ENCODE results near the gene DOCK3. TPM values are rescaled to one million over a fixed set of nuclear protein-coding genes. Genes with fewer than 3 reads are reported as not detected.

The DOCK3 gene
- total RNA-seq, 1 experiment from 2014 or later = 0.04 TPM

DNA sequence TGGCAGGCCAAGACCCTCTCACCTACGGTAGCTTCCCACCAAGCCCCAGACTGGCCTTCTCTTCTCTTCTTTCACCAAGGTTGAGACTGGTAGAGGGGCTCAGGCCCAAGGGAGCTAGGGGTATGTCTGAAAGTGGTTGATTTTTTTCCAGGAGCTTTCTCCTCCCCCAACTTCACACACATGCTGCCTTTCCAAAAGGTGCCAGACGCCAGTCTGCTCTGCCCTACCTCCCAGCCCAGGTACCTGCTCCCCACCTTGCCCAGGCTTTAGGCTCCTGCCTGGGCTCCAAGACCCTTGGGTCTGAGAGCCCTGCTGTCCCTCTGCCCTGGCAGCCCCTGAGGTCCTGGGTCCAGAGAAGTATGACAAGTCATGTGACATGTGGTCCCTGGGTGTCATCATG is 29.3 kb upstream of the DOCK3 start:
- Histone ChIP-seq H3K79me2 (ENCODE audit: low read length) (no peaks in the 10 kb centered on the region), H3K9me3 (ENCODE audit: low read length) (no peaks in the 10 kb centered on the region), H3K27ac (ENCODE audit: low read length) (no peak overlapping the region), H3K9me2 (replicated peaks; ENCODE audit: insufficient read depth, low read length) (no peaks in the 10 kb centered on the region), H3K4me3 (ENCODE audit: low read length) (no peak overlapping the region), H3K9ac (ENCODE audit: low read length) (no peak overlapping the region), H4K20me1 (ENCODE audit: insufficient read depth, low read depth, low read length) (0 out of 2 replicates have a peak, but pooled peaks cover 3% of the 10 kb centered on the region), H3K4me1 (ENCODE audit: low read length) (no peaks in the 10 kb centered on the region), H2AFZ (ENCODE audit: low read length) (no peak overlapping the region), H3K4me2 (ENCODE audit: low read depth, low read length, poor library complexity, severe bottlenecking) (no peak overlapping the region), H3K27me3 (ENCODE audit: low read length) (no peaks in the 10 kb centered on the region), H3K36me3 (ENCODE audit: insufficient read depth, low read length) (no peaks in the 10 kb centered on the region)
- DNase-seq = no peak

DNA sequence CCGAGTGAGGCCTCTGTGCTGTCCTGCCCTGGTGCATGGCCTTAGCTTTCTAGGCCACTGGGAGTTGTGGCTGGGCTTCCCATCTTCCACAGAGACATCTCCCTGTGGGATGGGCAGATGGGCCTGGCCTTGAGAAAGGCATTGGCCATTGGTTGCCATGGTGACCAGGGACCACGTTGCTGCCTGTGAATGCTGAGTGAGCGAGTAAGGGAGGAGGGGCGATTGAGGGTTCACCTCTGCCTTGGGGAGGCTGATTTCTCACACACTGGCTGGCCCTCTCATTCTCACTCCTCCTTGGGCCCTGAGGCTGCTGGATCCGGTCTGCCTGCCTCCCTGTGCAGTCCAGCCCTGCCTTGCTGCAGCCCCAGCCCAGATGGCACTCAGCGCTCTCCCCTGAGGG is 26.4 kb upstream of the DOCK3 start:
- H3K4me3 ChIP-seq (ENCODE audit: low read length) = no peak overlapping the region
- H4K20me1 ChIP-seq (ENCODE audit: insufficient read depth, low read depth, low read length) = 0 out of 2 replicates have a peak, but pooled peaks cover 3% of the 10 kb centered on the region
- H3K9me3 ChIP-seq (ENCODE audit: low read length) = no peaks in the 10 kb centered on the region
- H3K27me3 ChIP-seq (ENCODE audit: low read length) = no peaks in the 10 kb centered on the region
- no peak overlapping the region for H2AFZ ChIP-seq (ENCODE audit: low read length)
- no peaks in the 10 kb centered on the region for H3K4me1 ChIP-seq (ENCODE audit: low read length)
- H3K79me2 ChIP-seq (ENCODE audit: low read length) = no peaks in the 10 kb centered on the region
- H3K27ac ChIP-seq (ENCODE audit: low read length) = no peak overlapping the region
- H3K9me2 ChIP-seq (replicated peaks; ENCODE audit: insufficient read depth, low read length) = no peaks in the 10 kb centered on the region
- H3K4me2 ChIP-seq (ENCODE audit: low read depth, low read length, poor library complexity, severe bottlenecking) = no peak overlapping the region
- no peak for DNase-seq
- H3K36me3 ChIP-seq (ENCODE audit: insufficient read depth, low read length) = no peaks in the 10 kb centered on the region
- no peak overlapping the region for H3K9ac ChIP-seq (ENCODE audit: low read length)

DNA sequence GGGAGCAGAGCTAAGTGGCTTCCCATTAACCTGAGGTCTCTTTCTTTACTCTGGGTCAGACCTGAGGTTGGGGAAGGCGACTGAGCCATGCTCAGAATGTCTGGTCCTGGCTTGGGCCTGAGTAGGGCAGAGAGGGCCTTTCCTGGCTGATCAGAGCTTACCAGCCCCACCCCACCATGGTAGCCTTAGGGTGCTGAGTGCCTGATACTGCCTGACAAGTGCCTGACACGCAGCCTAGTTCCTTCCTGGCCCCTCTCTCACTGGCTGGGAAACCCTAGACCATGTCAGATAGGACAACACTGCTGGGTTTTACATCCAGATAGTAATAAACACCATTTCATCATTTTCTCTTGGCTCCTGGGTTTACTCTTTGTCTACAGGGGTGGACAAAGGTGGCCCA is 25.8 kb upstream of the DOCK3 start:
- Histone ChIP-seq H3K9ac (ENCODE audit: low read length) (no peak overlapping the region), H3K36me3 (ENCODE audit: insufficient read depth, low read length) (no peaks in the 10 kb centered on the region), H3K9me2 (replicated peaks; ENCODE audit: insufficient read depth, low read length) (no peaks in the 10 kb centered on the region), H4K20me1 (ENCODE audit: insufficient read depth, low read depth, low read length) (0 out of 2 replicates have a peak, but pooled peaks cover 3% of the 10 kb centered on the region), H3K4me2 (ENCODE audit: low read depth, low read length, poor library complexity, severe bottlenecking) (no peak overlapping the region), H3K4me1 (ENCODE audit: low read length) (no peaks in the 10 kb centered on the region), H3K79me2 (ENCODE audit: low read length) (no peaks in the 10 kb centered on the region), H3K9me3 (ENCODE audit: low read length) (no peaks in the 10 kb centered on the region), H3K27me3 (ENCODE audit: low read length) (no peaks in the 10 kb centered on the region), H3K4me3 (ENCODE audit: low read length) (no peak overlapping the region), H2AFZ (ENCODE audit: low read length) (no peak overlapping the region), H3K27ac (ENCODE audit: low read length) (no peak overlapping the region)
- no peak for DNase-seq

DNA sequence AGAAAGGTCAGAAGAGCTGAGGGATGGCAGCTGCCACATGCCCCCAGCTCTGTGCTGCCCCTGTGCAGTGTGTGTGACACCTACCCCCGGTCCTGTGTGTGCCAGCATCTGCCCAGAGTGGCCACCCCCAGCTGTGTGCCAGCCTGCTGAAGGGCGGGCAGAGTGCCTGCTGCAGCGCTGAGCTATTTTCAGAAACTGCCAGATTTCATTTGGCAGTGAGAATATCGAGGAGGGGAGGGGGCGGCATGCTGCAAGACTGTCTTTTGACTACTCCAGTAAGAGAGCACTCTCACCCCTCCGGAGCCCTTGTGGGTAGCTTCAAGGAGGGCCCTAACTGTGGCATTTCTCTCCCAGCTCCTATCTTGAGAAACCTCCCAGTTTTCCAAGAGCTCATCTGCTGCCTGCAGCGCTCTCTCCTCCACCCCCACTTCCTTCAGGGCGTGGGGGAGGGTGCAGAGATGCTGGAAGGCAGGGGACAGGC is 25.2 kb upstream of the DOCK3 start:
- Histone ChIP-seq H3K27me3 (ENCODE audit: low read length) (no peaks in the 10 kb centered on the region), H4K20me1 (ENCODE audit: insufficient read depth, low read depth, low read length) (0 out of 2 replicates have a peak, but pooled peaks cover 3% of the 10 kb centered on the region), H3K27ac (ENCODE audit: low read length) (no peak overlapping the region), H3K79me2 (ENCODE audit: low read length) (no peaks in the 10 kb centered on the region), H3K4me1 (ENCODE audit: low read length) (no peaks in the 10 kb centered on the region), H3K4me2 (ENCODE audit: low read depth, low read length, poor library complexity, severe bottlenecking) (no peak overlapping the region), H3K36me3 (ENCODE audit: insufficient read depth, low read length) (no peaks in the 10 kb centered on the region), H3K9me2 (replicated peaks; ENCODE audit: insufficient read depth, low read length) (no peaks in the 10 kb centered on the region), H2AFZ (ENCODE audit: low read length) (no peak overlapping the region), H3K9ac (ENCODE audit: low read length) (no peak overlapping the region), H3K4me3 (ENCODE audit: low read length) (no peak overlapping the region), H3K9me3 (ENCODE audit: low read length) (no peaks in the 10 kb centered on the region)
- DNase-seq = no peak

DNA sequence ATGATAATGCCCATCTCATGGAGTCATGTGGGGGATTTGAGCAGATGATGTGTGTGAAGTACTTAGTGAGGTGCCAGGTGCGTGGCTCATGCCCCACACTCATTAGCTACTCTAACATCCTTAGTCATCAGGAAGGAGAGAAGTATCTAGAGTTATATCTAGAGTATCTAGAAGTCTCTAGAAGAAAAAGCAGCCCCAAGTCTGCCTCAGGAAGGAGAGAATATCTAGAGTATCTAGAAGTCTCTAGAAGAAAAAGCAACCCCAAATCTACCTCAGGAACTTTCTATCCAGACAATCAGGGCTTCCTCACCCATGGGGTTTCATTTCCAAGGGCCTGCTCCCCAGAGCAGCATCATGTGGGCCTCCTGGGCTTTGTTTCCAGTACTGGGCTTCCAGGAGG is 24.7 kb upstream of the DOCK3 start:
- no peaks in the 10 kb centered on the region for H3K79me2 ChIP-seq (ENCODE audit: low read length)
- H3K36me3 ChIP-seq (ENCODE audit: insufficient read depth, low read length) = no peaks in the 10 kb centered on the region
- no peaks in the 10 kb centered on the region for H3K27me3 ChIP-seq (ENCODE audit: low read length)
- H3K9ac ChIP-seq (ENCODE audit: low read length) = no peak overlapping the region
- H2AFZ ChIP-seq (ENCODE audit: low read length) = no peak overlapping the region
- H3K4me2 ChIP-seq (ENCODE audit: low read depth, low read length, poor library complexity, severe bottlenecking) = no peak overlapping the region
- H4K20me1 ChIP-seq (ENCODE audit: insufficient read depth, low read depth, low read length) = 0 out of 2 replicates have a peak, but pooled peaks cover 3% of the 10 kb centered on the region
- H3K4me3 ChIP-seq (ENCODE audit: low read length) = no peak overlapping the region
- no peaks in the 10 kb centered on the region for H3K4me1 ChIP-seq (ENCODE audit: low read length)
- H3K9me2 ChIP-seq (replicated peaks; ENCODE audit: insufficient read depth, low read length) = no peaks in the 10 kb centered on the region
- H3K9me3 ChIP-seq (ENCODE audit: low read length) = no peaks in the 10 kb centered on the region
- DNase-seq = no peak
- no peak overlapping the region for H3K27ac ChIP-seq (ENCODE audit: low read length)

DNA sequence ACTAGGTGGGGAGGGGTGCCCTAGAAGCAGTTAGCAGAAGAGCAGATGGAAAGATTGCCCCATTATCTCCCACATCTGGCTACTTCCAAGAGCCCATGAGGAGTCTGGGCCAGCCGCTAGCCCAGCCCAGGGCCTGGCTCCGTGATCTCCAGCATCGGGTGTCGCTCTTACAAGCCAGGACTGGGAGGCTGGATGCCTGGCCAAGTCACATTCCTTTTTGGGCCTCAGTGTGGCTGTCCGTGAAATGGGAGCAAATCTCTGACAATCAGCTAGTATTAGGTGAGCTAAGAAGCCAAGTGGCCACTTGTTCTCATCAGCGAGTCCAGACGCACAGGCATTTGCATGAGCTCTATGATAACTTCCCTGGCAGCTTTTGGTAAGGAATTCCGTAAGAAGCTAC is 23.3 kb upstream of the DOCK3 start:
- Histone ChIP-seq H3K36me3 (ENCODE audit: insufficient read depth, low read length) (no peaks in the 10 kb centered on the region), H3K4me3 (ENCODE audit: low read length) (no peak overlapping the region), H3K79me2 (ENCODE audit: low read length) (no peaks in the 10 kb centered on the region), H3K9me3 (ENCODE audit: low read length) (no peaks in the 10 kb centered on the region), H3K4me2 (ENCODE audit: low read depth, low read length, poor library complexity, severe bottlenecking) (no peak overlapping the region), H3K27ac (ENCODE audit: low read length) (no peak overlapping the region), H3K9me2 (replicated peaks; ENCODE audit: insufficient read depth, low read length) (no peaks in the 10 kb centered on the region), H4K20me1 (ENCODE audit: insufficient read depth, low read depth, low read length) (0 out of 2 replicates have a peak, but pooled peaks cover 3% of the 10 kb centered on the region), H3K9ac (ENCODE audit: low read length) (no peak overlapping the region), H3K27me3 (ENCODE audit: low read length) (no peaks in the 10 kb centered on the region), H3K4me1 (ENCODE audit: low read length) (no peaks in the 10 kb centered on the region), H2AFZ (ENCODE audit: low read length) (no peak overlapping the region)
- DNase-seq = no peak

DNA sequence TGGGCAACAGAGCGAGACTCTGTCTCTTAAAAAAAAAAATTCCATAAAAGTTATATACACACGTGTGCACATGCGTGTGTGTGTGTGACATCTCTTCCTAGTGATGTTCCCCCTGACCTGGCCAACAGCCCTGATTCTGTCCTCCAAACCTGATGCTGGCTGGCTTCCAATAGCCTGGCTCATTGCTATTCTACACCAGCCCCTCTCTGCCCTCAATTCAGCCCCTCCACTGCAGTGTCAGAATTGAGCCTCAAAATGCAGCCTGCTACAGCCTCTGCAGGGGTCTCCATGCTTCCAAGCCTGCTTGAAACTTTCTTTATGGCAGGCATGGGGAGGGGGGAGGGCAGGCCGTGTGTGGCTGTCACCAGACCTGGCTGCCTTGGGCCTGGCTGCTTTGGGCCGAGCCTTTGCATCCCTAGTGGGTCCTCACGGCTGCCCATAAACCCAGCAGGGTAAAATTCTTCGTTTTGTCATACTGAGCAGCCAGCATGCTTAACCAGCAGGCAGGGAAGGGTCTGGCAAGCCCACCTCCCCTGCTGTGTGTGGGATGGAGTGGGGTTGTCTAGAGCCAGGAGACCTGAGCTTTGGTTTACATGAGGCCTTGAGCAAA is 22.7 kb upstream of the DOCK3 start:
- no peak for DNase-seq
- Histone ChIP-seq H3K4me2 (ENCODE audit: low read depth, low read length, poor library complexity, severe bottlenecking) (no peak overlapping the region), H3K9me2 (replicated peaks; ENCODE audit: insufficient read depth, low read length) (no peaks in the 10 kb centered on the region), H3K4me3 (ENCODE audit: low read length) (no peak overlapping the region), H3K9ac (ENCODE audit: low read length) (no peak overlapping the region), H3K79me2 (ENCODE audit: low read length) (no peaks in the 10 kb centered on the region), H4K20me1 (ENCODE audit: insufficient read depth, low read depth, low read length) (0 out of 2 replicates have a peak, but pooled peaks cover 3% of the 10 kb centered on the region), H3K36me3 (ENCODE audit: insufficient read depth, low read length) (no peaks in the 10 kb centered on the region), H3K27ac (ENCODE audit: low read length) (no peak overlapping the region), H3K9me3 (ENCODE audit: low read length) (no peaks in the 10 kb centered on the region), H3K27me3 (ENCODE audit: low read length) (no peaks in the 10 kb centered on the region), H3K4me1 (ENCODE audit: low read length) (no peaks in the 10 kb centered on the region), H2AFZ (ENCODE audit: low read length) (no peak overlapping the region)

DNA sequence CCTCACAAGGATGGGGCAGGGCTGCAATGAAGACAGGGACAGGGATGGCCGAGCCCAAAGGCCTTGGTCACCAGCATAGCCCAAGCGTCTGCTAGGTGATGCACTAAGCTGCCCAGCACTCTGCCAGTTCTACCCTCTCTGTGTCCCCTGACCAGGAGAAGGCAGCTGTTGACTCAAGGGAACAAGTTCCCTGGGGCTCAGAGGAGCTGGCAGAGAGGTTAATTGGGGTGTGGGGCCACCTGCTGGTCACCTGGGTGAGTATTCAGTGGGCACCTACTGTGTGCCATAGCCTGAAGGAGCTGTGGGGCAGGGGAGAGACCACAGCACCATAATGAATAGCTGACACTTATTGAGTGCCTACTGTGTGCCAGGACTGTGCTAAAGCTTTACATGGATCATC is 22.0 kb upstream of the DOCK3 start:
- Histone ChIP-seq H3K4me2 (ENCODE audit: low read depth, low read length, poor library complexity, severe bottlenecking) (no peak overlapping the region), H3K27ac (ENCODE audit: low read length) (no peak overlapping the region), H3K79me2 (ENCODE audit: low read length) (no peaks in the 10 kb centered on the region), H3K4me3 (ENCODE audit: low read length) (no peak overlapping the region), H3K4me1 (ENCODE audit: low read length) (no peaks in the 10 kb centered on the region), H2AFZ (ENCODE audit: low read length) (no peak overlapping the region), H3K9me3 (ENCODE audit: low read length) (no peaks in the 10 kb centered on the region), H3K36me3 (ENCODE audit: insufficient read depth, low read length) (no peaks in the 10 kb centered on the region), H3K9me2 (replicated peaks; ENCODE audit: insufficient read depth, low read length) (no peaks in the 10 kb centered on the region), H3K27me3 (ENCODE audit: low read length) (no peaks in the 10 kb centered on the region), H4K20me1 (ENCODE audit: insufficient read depth, low read depth, low read length) (0 out of 2 replicates have a peak, but pooled peaks cover 3% of the 10 kb centered on the region), H3K9ac (ENCODE audit: low read length) (no peak overlapping the region)
- DNase-seq = peak; percentile 69
